Left renal cortex interstitium (tissue), 4 donors: Measurements from ENCODE around the gene RGS7. TPM values are rescaled to one million over a fixed set of nuclear protein-coding genes. Genes with fewer than 3 reads are reported as not detected.
"Not testable (repeated sequence)": the region's sequence is repeated elsewhere in the genome, so short reads cannot be mapped to it uniquely, and the experiment has no call there.

Source experiments
- DNase-seq, 4 donors: peaks; one replicate each; pipeline ENCODE4 v3.0.0-alpha.2; 2013; ENCODE audit warnings: low read depth in 4 of 4, low spot score in 2 of 4, missing footprints in 1 of 4
- polyA plus RNA-seq, 4 donors: library from polyadenylated mRNA; unstranded; fragments of 120-200 nt; gene quantifications; one replicate each; pipeline ENCODE4 v1.2.1, GENCODE V29; 2013; ENCODE audit not compliant: insufficient read length in 4 of 4

Gene RGS7
- polyA plus RNA-seq, 4 donors: 4.9 to 6.4 (median 6.0) TPM

DNA sequence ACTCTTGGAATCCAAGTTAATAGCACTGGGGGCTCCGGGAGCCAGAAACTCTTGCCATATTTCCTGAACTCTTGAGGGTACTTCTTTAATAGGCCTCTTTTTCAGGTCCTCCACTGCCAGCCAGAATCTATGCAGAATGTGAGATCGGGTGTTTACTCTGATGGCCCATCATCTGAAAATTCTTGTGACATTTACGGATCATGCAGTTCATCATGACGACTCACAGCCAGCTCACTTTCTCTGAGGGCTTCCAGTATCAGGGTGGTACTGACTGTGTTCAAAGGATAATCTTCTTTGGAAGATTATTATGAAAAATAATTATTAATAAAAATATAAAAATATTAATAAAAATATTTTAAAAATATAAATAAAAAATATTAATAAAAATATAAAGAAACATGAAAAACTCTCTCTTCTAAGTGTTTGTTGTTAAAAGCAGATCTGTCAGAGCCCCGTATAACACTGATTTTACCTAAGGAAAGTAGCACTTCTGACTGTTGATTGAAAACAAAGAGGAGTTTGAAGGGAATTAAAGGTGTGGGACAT is 550.7 kb downstream of the RGS7 start:
- DNase-seq: no peak

DNA sequence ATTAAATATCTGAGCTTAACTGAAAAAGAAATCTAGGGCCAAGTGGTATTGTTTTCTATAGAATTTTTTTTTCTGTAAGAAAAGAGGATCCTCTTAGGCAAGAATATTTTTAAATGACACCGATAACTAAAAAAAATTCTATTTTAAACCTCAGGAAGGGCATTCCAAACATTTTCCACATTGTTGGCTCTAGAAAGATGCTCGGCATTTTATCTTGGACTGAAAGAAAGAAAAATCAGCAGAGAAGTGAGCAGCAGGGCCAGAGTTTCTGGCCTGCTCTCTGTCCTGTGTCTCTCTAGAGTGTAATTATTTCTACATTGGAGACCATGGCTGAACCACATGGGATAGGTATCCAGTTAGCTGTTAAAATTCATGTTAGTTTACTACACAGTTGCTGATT is 552.5 kb downstream of the RGS7 start:
- no peak for DNase-seq

- DNase-seq: no peak
Observed at GRCh38 chr1:240803151-240803550, 553.9 kb downstream of the RGS7 start.

DNA sequence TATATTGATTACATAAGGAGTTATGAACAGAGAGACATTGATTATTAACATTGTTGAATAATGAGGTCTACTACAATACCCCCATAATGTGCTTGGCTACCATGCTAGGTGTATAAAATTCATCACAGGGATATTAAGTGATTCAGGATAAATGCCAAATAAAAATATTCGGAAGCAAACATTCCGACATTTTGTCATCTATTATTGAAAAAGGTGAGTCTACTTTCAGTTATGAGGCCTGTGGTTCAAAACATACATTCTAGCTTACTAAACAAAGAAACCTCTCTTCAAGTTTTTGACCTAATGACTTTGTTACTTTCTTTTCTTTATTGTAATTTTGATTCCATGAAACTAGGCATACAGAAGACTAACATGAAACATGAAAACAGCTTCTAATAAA is 554.7 kb downstream of the RGS7 start:
- DNase-seq: no peak

- no peak for DNase-seq
Observed at GRCh38 chr1:240801442-240801841, 555.6 kb downstream of the RGS7 start.

GRCh38 chr1:240800291-240800690 is 556.7 kb downstream of the RGS7 start:
- DNase-seq: no peak

DNA sequence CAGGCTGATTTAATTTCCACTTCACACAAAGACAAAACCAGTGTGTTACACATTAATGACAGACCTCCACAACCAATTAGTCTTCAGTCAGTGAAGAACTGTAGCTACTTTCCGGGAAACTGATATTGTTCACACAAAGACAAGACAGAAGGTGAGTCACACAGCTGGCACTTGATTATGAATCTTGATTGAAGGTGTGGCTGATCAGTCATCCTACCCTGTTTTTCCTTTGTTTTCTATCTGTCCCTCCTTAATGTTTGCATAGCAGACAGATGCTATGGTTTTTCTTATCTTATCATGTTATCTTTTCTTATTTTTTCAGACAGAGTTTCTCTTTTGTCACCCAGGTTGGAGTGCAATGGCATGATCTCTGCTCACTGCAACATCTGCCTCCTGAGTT is 560.0 kb downstream of the RGS7 start:
- no peak for DNase-seq

GRCh38 chr1:240794046-240794843 is 562.8 kb downstream of the RGS7 start:
- no peak for DNase-seq

- DNase-seq: no peak
Observed at GRCh38 chr1:240792915-240793529, 564.0 kb downstream of the RGS7 start.

DNA sequence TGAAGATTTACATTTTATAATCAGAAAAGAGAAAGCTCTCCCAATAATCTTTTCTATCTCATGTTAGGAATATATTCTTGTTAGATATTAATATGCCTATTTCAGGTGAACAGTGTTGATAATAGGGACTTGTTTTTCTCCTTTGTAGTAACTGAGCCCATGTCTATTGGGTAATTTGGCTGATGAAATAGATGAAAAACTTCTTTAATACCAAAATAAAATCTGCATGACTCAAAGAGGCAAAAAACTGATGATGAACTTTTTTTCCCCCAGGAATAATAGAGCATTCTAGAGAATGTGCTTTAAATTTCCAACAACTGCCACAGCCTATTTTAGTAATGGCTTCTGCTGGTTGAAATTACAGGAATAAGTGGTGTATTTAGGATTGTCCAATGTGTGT is 566.1 kb downstream of the RGS7 start:
- no peak for DNase-seq

DNA sequence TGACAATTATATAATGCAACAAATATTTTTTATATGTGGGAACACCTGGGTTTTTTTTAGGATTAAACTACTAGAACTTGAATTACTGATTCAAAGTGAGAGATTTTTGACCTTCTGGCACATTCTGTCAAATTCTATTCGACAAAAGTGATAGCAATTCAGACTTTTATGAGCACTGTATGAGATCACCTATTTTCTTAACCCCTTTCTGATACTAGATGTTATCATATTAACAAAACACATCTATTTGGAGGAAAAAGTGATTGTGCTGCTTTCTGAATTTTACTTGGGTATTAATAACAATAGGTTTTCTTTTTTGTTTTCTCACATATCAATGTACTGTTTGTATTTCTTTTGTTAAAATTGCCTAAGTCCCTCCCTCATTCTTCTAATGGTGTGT is 570.1 kb downstream of the RGS7 start:
- no peak for DNase-seq

GRCh38 chr1:240784776-240785175 is 572.2 kb downstream of the RGS7 start:
- no peak for DNase-seq

GRCh38 chr1:240783728-240784137 is 573.3 kb downstream of the RGS7 start:
- DNase-seq: not testable (repeated sequence)

DNA sequence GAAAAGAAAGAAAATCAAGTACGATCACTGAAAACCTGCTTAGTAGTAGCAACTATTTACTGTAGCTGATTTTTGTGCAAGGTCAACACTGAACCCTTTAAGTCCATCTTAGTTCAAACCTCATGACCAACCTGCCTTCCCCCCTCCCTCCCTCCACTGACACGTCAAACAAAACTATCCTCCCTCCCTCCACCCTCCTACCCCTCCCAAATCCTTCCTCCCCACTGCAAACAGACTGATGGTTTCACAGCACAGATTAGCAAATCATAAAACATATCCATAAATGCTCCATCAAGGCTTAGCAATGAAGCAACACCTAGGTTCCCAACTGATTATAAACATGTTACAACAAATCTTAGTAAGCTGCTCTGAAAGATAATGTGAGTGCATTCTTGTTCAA is 580.8 kb downstream of the RGS7 start:
- DNase-seq: no peak

DNA sequence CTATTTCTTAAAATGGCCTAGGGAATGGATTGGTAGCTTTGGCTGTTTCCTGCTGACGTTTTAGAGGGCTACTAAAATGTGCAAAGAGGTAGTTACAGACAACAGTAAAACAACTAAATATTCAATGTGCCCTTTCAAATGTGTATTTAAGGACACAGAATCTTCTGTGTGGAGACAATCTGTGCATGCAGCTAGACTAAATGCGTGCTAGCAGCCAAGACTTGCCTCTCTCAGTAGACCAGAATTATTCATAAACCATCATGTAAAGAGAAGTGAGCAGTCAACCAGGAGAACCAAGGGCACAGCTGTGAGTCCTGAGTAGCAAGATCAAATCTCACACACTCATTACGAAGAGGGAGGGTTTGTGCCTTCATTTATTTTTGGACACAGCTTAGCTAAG is 584.9 kb downstream of the RGS7 start:
- no peak for DNase-seq

DNA sequence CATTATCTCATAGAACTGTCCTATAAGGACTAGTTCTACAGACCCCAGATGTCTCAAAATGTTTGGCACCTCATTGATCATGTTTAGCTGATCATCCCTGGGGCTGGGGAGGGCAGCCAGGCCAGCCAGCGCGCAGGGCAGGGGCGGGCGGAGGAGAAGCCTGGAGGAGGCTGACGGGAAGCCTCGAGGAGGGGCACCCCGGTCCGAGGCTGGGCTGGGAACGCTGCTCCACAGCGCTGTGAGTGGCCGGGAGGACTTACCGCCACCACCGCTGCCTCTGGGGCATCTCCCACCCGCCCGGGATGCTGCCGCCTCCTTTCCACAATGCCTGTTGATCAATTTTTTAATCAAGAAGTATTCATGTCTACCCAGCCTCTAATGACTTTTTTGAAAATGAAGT is 585.6 kb downstream of the RGS7 start:
- DNase-seq: no peak

GRCh38 chr1:240768979-240769378 is 588.0 kb downstream of the RGS7 start:
- DNase-seq: no peak

- DNase-seq: no peak
Observed at GRCh38 chr1:240766831-240767230, 590.2 kb downstream of the RGS7 start.

DNA sequence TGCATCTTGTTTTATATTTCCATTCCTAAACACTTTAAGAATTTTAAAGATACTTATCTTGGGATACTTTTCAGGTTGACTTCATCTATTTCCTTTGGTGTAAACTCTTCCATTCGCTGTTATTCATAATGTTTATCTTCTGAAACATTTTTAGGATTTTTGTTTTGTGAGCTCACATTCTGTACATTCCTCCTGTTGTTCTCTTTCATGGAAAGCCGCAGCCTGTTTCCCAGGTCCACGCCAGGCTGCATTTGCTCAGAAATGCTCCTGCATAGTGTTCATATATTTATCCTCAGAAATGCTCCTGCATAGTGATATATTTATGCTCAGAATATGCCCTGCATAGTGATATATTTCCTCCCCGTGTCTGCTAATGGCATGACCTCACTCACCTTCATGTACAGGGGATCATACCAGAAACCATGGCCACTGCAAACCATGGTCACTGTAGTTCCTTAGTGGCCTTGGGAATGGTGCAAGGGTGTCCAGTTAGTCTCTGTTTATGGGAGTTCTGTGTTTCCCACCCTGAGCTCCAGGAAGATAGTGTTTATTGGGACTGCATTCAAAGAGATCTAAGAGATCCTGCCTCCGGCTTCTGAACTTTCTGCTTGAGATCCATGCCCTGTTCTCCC is 591.2 kb downstream of the RGS7 start:
- DNase-seq: no peak

DNA sequence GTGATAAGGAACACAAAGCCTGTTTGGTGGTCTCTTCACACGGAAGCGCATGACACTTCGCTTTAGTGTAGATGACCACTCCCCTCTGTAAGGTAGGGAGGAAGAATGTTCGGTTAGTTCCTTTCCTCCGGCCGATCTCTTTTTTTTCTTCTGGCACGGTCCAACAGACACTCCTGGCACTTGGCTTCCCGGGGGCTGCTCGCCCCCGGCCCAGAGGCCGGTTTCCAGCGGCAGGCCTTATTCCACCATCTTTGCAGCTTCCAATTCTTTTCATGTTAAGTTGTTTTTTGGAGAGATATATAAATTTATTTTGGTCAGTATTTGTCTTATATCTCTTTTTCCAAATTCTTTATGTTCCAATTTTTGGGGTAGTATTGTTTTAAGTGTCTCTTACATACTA is 593.2 kb downstream of the RGS7 start:
- DNase-seq: no peak

DNA sequence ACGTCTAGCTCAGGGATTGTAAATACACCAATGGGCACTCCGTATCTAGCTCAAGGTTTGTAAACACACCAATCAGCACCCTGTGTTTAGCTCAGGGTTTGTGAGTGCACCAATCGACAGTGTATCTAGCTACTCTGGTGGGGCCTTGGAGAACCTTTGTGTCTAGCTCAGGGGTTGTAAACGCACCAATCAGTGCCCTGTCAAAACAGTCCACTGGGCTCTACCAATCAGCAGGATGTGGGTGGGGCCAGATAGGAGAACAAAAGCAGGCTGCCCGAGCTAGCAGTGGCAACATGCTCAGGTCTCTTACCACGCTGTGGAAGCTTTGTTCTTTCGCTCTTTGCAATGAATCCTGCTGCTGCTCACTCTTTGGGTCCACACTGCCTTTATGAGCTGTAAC is 593.9 kb downstream of the RGS7 start:
- DNase-seq: not testable (repeated sequence)
